ENCODE results near the gene TCP11L2.

DNA sequence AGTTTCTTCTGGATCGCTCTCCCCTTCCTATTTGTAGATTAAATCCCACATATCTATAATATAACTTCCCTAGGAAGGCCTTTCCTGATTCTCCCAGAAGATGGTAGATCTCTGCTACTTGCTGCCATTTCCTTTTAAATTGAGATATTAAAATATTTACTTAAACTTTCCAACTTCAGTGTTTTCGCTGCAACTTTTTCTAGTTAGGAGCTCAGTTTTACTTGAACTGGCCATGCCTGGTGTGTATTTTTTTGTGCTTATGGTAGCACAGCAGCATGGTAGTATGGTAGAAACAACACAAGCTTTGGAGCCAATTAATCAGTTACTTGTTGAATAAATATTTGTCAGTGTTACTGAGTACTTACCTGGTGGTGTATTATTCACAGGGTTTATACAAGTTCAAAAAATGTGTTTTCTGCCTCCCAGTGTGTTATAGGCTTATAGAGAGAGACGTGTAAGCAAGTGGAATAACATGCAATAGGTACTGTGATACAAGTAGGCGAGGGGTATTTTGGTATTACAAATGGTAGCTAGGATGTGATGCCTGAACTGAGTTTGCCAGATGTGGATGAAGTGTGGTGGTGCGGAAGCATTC lies 58.0 kb downstream of the TCP11L2 start:
- TF ChIP-seq POLR2AphosphoS5 (IDR thresholded peaks at IDR 0.05; ENCODE audit: borderline replicate concordance, low read depth, low read length) (no peak), EZH2 (IDR thresholded peaks at IDR 0.05) (no peak), FOXP2 (optimal IDR thresholded peaks at IDR 0.05; ENCODE audit: control extremely low read depth, extremely low read length, insufficient read depth) (no peak)
